Mesenchymal stem cell (in vitro differentiated cells and primary cell): ENCODE data around the gene CD151.
A peak's percentile ranks its signal among the peaks of the same experiment; 100 is the strongest.

Experiments
- DNase-seq: peaks from one replicate; pipeline ENCODE4 v3.0.0-alpha.2; 2013
- H2AFZ ChIP-seq: one replicate; pipeline ENCODE4 v1.6.1; 2013; ENCODE audit warnings: low read depth, mild to moderate bottlenecking, control low read depth, inconsistent platforms, low read length, moderate library complexity
- H2AK5ac ChIP-seq: 2 replicates; pipeline ENCODE4 v1.6.1; 2013; ENCODE audit warnings: low read length, moderate library complexity, mild to moderate bottlenecking, inconsistent platforms; ENCODE audit not compliant: severe bottlenecking
- H2BK120ac ChIP-seq: one replicate; pipeline ENCODE4 v1.6.1; 2013; ENCODE audit warnings: low read depth, mild to moderate bottlenecking, inconsistent platforms, low read length, moderate library complexity
- H2BK12ac ChIP-seq, 2 experiments: one replicate each; pipeline ENCODE4 v1.6.1; 2013; ENCODE audit warnings: inconsistent platforms in 2 of 2, low read length in 2 of 2, mild to moderate bottlenecking in 2 of 2, moderate library complexity in 2 of 2, control low read depth in 1 of 2
- H2BK15ac ChIP-seq: one replicate; pipeline ENCODE4 v1.6.1; 2013; ENCODE audit warnings: mild to moderate bottlenecking, low read depth, inconsistent platforms; ENCODE audit not compliant: poor library complexity, severe bottlenecking
- H2BK5ac ChIP-seq: 2 replicates; pipeline ENCODE4 v1.6.1; 2013; ENCODE audit warnings: low read depth, mild to moderate bottlenecking, low read length, control low read depth, inconsistent platforms; ENCODE audit not compliant: poor library complexity, severe bottlenecking
- H3K14ac ChIP-seq, 2 experiments: one replicate each; pipeline ENCODE4 v1.6.1; 2013; ENCODE audit warnings: inconsistent platforms in 2 of 2, low read length in 2 of 2, control low read depth in 1 of 2, mild to moderate bottlenecking in 1 of 2, moderate library complexity in 1 of 2
- H3K18ac ChIP-seq, 2 experiments: one replicate each; pipeline ENCODE4 v1.6.1; 2013; ENCODE audit warnings: inconsistent platforms in 2 of 2, low read length in 2 of 2, control low read depth in 1 of 2, low read depth in 1 of 2, mild to moderate bottlenecking in 1 of 2
- H3K23ac ChIP-seq, 2 experiments: one replicate each; pipeline ENCODE4 v1.6.1; 2013; ENCODE audit warnings: inconsistent platforms in 2 of 2, low read length in 2 of 2, mild to moderate bottlenecking in 2 of 2, moderate library complexity in 2 of 2, control low read depth in 1 of 2
- H3K27ac ChIP-seq: 2 replicates; pipeline ENCODE4 v1.5.1; 2013; ENCODE audit warnings: mild to moderate bottlenecking, moderate library complexity, low read length, control low read depth, inconsistent platforms; ENCODE audit not compliant: poor library complexity, severe bottlenecking
- H3K27me3 ChIP-seq, 2 experiments: 2 replicates each; pipeline versions ENCODE4 v1.6.1 to v1.7.0; 2013; ENCODE audit warnings: low read length in 2 of 2, mild to moderate bottlenecking in 2 of 2, moderate library complexity in 2 of 2, control low read depth in 1 of 2, inconsistent platforms in 1 of 2; ENCODE audit not compliant: control insufficient read depth in 1 of 2, insufficient read depth in 1 of 2
- H3K36me3 ChIP-seq, 2 experiments: 2 replicates each; pipeline versions ENCODE4 v1.6.1 to v1.7.0; 2013; ENCODE audit warnings: low read length in 2 of 2, control low read depth in 1 of 2, inconsistent platforms in 1 of 2, low read depth in 1 of 2, mild to moderate bottlenecking in 1 of 2; ENCODE audit not compliant: insufficient read depth in 2 of 2, control insufficient read depth in 1 of 2
- H3K4ac ChIP-seq, 2 experiments: one replicate each; pipeline ENCODE4 v1.6.1; 2013; ENCODE audit warnings: inconsistent platforms in 2 of 2, low read length in 2 of 2, mild to moderate bottlenecking in 2 of 2, moderate library complexity in 2 of 2, control low read depth in 1 of 2, low read depth in 1 of 2
- H3K4me1 ChIP-seq: 2 replicates; pipeline ENCODE4 v1.6.1; 2013; ENCODE audit warnings: low read depth, low read length, control low read depth; ENCODE audit not compliant: control insufficient read depth, insufficient read depth
- H3K4me2 ChIP-seq: 2 replicates; pipeline ENCODE4 v1.6.1; 2013; ENCODE audit warnings: low read length, mild to moderate bottlenecking, inconsistent platforms; ENCODE audit not compliant: poor library complexity, severe bottlenecking
- H3K4me3 ChIP-seq, 2 experiments: 2 replicates each; pipeline versions ENCODE4 v1.5.1 to v1.7.0; 2013; ENCODE audit warnings: low read length in 2 of 2, mild to moderate bottlenecking in 2 of 2, control low read depth in 1 of 2, low read depth in 1 of 2; ENCODE audit not compliant: insufficient read depth in 1 of 2
- H3K79me1 ChIP-seq: replicated peaks from 2 replicates; pipeline ENCODE4 v1.6.1; 2013; ENCODE audit warnings: mild to moderate bottlenecking, control low read depth, low read length, inconsistent platforms; ENCODE audit not compliant: poor library complexity, severe bottlenecking
- H3K9ac ChIP-seq: 2 replicates; pipeline ENCODE4 v1.7.0; 2013; ENCODE audit warnings: mild to moderate bottlenecking, low read length, moderate library complexity
- H3K9me3 ChIP-seq: 2 replicates; pipeline ENCODE4 v1.7.0; 2013; ENCODE audit warnings: mild to moderate bottlenecking, low read length; ENCODE audit not compliant: control insufficient read depth
- H4K8ac ChIP-seq: one replicate; pipeline ENCODE4 v1.6.1; 2013; ENCODE audit warnings: inconsistent platforms, mild to moderate bottlenecking, low read length, moderate library complexity
- H4K91ac ChIP-seq: one replicate; pipeline ENCODE4 v1.6.1; 2013; ENCODE audit warnings: mild to moderate bottlenecking, low read length, inconsistent platforms
- WGBS: methylation state at CpG from one replicate; pipeline ENCODE4 v1.1.7; 2013; ENCODE audit warnings: mixed read lengths; 5-methylcytosine and 5-hydroxymethylcytosine counted together

CD151 gene

DNA sequence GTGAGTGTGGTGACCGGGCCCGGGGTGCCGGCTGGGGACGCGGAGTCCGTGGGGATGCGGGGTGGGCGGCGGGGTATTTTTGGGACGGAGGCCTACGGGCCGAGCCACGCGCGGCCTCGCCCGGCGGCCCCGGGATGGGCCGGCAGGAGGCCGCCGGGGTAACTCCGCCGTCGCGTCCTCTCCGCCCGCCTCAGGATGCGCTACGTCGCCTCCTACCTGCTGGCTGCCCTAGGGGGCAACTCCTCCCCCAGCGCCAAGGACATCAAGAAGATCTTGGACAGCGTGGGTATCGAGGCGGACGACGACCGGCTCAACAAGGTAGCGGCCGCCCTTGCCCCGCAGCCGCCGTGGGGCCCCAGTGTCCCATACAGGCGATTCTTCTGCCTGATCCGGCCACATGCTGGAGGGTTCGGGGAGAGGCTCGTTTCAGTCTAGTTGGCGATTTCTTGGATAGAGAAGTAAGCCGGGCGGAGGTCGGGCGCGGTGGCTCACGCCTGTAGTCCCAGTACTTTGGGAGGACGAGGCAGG, 22.6 kb upstream of the CD151 start:
- peak overlapping the region; percentile 67 for H3K4me2 ChIP-seq
- peak overlapping the region; percentile 83 to 90 for H3K4me3 ChIP-seq
- H4K91ac ChIP-seq, result peak overlapping the region; percentile 78
- peak overlapping the region; percentile 75 to 81 for H3K18ac ChIP-seq
- WGBS, result under 1% methylated on average over 35 of the region's 55 CpGs
- H3K36me3 ChIP-seq, result peaks cover 30 to 35% of the 10 kb centered on the region in 2 experiments
- H3K23ac ChIP-seq, result peak overlapping the region in 1 of 2 experiments; percentile 86
- DNase-seq, result no peak
- no peak overlapping the region for H2BK12ac ChIP-seq
- H2BK15ac ChIP-seq, result peak overlapping the region; percentile 12
- peaks cover 12% of the 10 kb centered on the region for H3K79me1 ChIP-seq
- peak overlapping the region; percentile 57 for H2AK5ac ChIP-seq
- no peak overlapping the region for H2AFZ ChIP-seq
- no peaks in the 10 kb centered on the region for H3K27me3 ChIP-seq
- peaks cover 25% of the 10 kb centered on the region for H3K4me1 ChIP-seq
- H3K4ac ChIP-seq, result peak overlapping the region; percentile 79 to 83
- no peak overlapping the region for H4K8ac ChIP-seq
- H3K14ac ChIP-seq, result peak overlapping the region in 1 of 2 experiments; percentile 5
- H3K9ac ChIP-seq, result peak overlapping the region; percentile 90
- no peak overlapping the region for H3K27ac ChIP-seq
- no peaks in the 10 kb centered on the region for H3K9me3 ChIP-seq
- H2BK120ac ChIP-seq, result no peak overlapping the region
- no peak overlapping the region for H2BK5ac ChIP-seq

DNA sequence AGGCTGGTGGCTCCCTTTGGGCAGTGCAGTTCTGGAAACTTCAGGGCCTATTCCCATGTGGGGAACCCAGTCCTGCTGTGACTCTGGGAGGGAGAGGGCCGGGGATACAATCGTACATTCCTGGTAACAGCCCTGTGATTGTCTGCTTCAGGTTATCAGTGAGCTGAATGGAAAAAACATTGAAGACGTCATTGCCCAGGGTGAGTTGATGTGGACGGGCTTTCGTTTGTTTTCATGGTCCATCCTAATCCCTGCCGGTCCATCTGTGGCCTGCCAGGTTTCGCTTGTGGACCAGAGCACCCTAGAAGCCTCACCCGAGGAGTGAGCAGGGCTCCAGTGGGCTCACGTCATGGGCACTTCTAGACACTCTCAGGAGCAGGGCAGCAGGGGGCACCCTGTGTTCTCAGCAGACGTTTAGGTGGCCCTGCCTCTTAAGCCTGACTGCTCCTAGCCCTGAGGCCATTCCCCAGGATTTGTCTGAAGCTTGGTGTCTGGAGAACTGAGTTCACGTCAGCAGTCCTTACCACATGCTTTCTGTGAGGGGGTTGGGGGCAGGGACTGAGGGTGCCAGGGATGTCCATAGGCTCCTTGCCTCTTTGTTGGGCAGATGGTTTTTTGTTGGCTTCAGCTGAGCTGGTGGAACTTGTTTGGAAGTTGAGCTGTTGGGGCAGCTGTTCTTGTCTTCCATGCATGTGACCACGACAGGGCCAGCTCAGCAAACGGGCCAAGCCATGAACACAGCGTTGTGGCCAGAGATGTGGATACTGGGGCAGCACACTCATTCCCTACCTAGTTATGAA, 21.1 kb upstream of the CD151 start:
- Histone ChIP-seq H2AK5ac (peak overlapping the region; percentile 30), H2BK12ac (no peak overlapping the region), H2AFZ (no peak overlapping the region), H3K18ac (no peak overlapping the region), H2BK5ac (no peak overlapping the region), H3K14ac (no peak overlapping the region), H3K4me1 (peaks cover 21% of the 10 kb centered on the region), H4K91ac (no peak overlapping the region), H2BK120ac (no peak overlapping the region), H3K9me3 (no peaks in the 10 kb centered on the region), H3K4ac (no peak overlapping the region), H3K27ac (no peak overlapping the region), H3K27me3 (no peaks in the 10 kb centered on the region), H3K79me1 (peaks cover 12% of the 10 kb centered on the region), H3K23ac (no peak overlapping the region), H4K8ac (peak overlapping the region; percentile 31), H3K4me3 (peak overlapping the region in 1 of 2 experiments; percentile 83), H2BK15ac (no peak overlapping the region), H3K4me2 (peak overlapping the region; percentile 67), H3K36me3 (peaks cover 30 to 48% of the 10 kb centered on the region in 2 experiments), H3K9ac (peak overlapping the region; percentile 90)
- WGBS, result 85% methylated on average over 14 of the region's 14 CpGs
- peak; percentile 38 for DNase-seq

DNA sequence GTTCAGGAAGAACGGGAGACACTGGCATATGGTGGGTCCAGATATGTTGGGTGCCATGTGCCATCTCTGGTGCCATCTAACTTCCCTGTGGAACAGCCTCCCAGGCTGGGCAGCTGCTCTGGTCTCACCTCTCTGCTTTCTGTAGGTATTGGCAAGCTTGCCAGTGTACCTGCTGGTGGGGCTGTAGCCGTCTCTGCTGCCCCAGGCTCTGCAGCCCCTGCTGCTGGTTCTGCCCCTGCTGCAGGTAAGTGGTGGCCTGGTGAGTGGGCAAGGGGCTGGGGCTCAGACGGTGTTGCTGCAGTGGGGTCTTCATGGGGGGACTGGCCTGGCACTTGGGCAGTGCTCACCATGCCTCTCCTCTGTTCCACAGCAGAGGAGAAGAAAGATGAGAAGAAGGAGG, 20.4 kb upstream of the CD151 start:
- H2BK120ac ChIP-seq, result no peak overlapping the region
- peaks cover 30 to 48% of the 10 kb centered on the region in 2 experiments for H3K36me3 ChIP-seq
- H3K23ac ChIP-seq, result no peak overlapping the region
- DNase-seq, result no peak
- H2AK5ac ChIP-seq, result no peak overlapping the region
- H3K4ac ChIP-seq, result no peak overlapping the region
- peaks cover 21% of the 10 kb centered on the region for H3K4me1 ChIP-seq
- peak overlapping the region; percentile 19 for H4K8ac ChIP-seq
- no peak overlapping the region for H2BK5ac ChIP-seq
- no peak overlapping the region for H3K14ac ChIP-seq
- H3K27ac ChIP-seq, result no peak overlapping the region
- no peak overlapping the region for H2AFZ ChIP-seq
- no peak overlapping the region for H2BK12ac ChIP-seq
- 86% methylated on average over 3 of the region's 3 CpGs for WGBS
- no peak overlapping the region for H4K91ac ChIP-seq
- no peak overlapping the region for H3K4me2 ChIP-seq
- no peak overlapping the region for H3K18ac ChIP-seq
- H3K9ac ChIP-seq, result no peak overlapping the region
- H3K9me3 ChIP-seq, result no peaks in the 10 kb centered on the region
- H3K79me1 ChIP-seq, result peaks cover 12% of the 10 kb centered on the region
- no peaks in the 10 kb centered on the region for H3K27me3 ChIP-seq
- H2BK15ac ChIP-seq, result no peak overlapping the region
- H3K4me3 ChIP-seq, result no peak overlapping the region

DNA sequence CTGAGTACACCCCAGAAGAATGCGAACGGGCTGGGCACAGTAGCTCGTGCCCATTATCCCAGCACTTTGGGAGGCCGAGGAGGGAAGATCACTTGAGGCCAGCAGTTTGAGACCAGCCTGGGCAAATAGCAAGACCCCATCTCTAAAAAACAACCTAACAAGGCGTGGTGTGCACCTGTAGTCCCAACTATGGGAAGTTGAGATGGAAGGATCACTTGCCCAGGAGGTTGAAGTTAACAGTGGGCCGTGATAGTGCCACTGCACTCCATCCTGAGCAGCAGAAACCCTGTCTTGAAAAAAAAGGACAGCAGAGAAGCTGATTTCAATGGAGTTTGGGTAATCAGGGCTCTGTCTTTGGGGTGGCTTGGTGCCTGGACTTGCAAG, 19.7 kb upstream of the CD151 start:
- Histone ChIP-seq H3K18ac (no peak overlapping the region), H2AK5ac (no peak overlapping the region), H2BK120ac (no peak overlapping the region), H3K4me1 (peaks cover 21% of the 10 kb centered on the region), H2AFZ (no peak overlapping the region), H4K8ac (no peak overlapping the region), H3K4me2 (no peak overlapping the region), H3K4ac (no peak overlapping the region), H3K23ac (no peak overlapping the region), H2BK15ac (no peak overlapping the region), H3K9ac (no peak overlapping the region), H4K91ac (no peak overlapping the region), H3K14ac (no peak overlapping the region), H2BK5ac (no peak overlapping the region), H2BK12ac (no peak overlapping the region), H3K9me3 (no peaks in the 10 kb centered on the region), H3K36me3 (peaks cover 30 to 48% of the 10 kb centered on the region in 2 experiments), H3K27ac (no peak overlapping the region), H3K79me1 (peaks cover 12% of the 10 kb centered on the region), H3K4me3 (no peak overlapping the region), H3K27me3 (no peaks in the 10 kb centered on the region)
- 95% methylated on average over 5 of the region's 6 CpGs for WGBS
- DNase-seq, result no peak
